ENCODE results near the gene SH2D4B.

The SH2D4B gene

DNA sequence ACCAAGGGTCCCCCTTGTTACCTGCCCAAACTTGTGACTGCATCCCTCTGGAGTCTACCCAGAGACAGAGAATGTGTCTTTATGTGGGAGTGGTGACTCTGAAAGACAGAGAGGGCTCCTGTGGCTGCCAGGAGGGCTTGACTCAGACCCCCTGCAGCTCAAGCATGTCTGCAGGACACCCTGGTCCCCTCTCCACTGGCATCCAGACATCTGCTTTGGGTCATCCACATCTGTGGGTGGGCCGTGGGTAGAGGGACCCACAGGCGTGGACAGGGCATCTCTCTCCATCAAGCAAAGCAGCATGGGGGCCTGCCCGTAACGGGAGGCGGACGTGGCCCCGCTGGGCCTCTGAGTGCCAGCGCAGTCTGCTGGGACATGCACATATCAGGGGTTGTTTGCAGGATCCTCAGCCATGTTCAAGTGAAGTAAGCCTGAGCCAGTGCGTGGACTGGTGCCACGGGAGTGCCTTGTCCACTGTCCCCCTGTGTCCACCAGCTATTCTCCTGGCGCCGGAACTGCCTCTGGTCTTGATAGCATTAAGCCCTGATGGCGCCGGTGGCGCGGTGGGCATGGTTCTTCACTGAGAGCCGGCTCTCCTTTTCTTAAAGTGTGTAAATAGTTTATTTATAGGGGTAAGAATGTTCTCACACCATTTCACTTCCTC lies 19.4 kb upstream of the SH2D4B start:
- Histone ChIP-seq H3K4me3 (ENCODE audit: low read depth, low read length) (no peak overlapping the region), H3K36me3 (ENCODE audit: control insufficient read depth, insufficient read depth, low read length) (peaks cover 67% of the 10 kb centered on the region), H3K4me1 (ENCODE audit: control insufficient read depth, insufficient read depth, low read length) (no peaks in the 10 kb centered on the region), H3K9me3 (ENCODE audit: control insufficient read depth, insufficient read depth, low read length) (no peaks in the 10 kb centered on the region), H3K27ac (ENCODE audit: low read depth, low read length) (no peak overlapping the region), H3K27me3 (ENCODE audit: control insufficient read depth, insufficient read depth, low read length) (no peaks in the 10 kb centered on the region), H3K9ac (ENCODE audit: low read depth, low read length) (no peak overlapping the region)

DNA sequence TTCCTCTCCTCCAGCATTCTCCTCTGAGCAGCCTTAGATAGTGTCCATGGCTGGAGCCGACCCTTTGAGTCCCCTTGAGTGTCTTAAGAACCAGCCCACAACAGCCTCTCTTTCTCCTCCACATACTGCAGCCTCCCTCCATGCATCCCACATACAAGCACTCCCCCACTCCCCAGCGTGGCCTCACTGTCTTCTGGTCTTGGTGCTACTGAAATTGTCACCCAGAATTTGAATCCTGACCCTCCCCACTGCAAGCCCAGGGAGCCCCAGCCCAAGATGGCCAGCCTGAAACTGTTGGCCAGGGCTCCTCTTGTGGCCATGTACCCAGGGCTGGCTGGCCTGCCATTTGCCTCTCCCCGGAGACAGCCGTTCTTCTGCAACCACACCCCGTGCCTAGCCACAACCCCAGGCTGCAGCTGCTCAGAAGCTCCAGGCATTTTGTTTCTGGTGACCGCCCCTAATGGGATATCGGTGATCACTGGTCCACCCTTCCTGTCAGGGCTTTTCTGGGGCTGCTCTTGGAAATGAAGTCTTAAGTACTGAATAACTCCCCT lies 18.8 kb upstream of the SH2D4B start:
- Histone ChIP-seq H3K9me3 (ENCODE audit: control insufficient read depth, insufficient read depth, low read length) (no peaks in the 10 kb centered on the region), H3K27me3 (ENCODE audit: control insufficient read depth, insufficient read depth, low read length) (no peaks in the 10 kb centered on the region), H3K36me3 (ENCODE audit: control insufficient read depth, insufficient read depth, low read length) (peaks cover 61% of the 10 kb centered on the region), H3K4me3 (ENCODE audit: low read depth, low read length) (no peak overlapping the region), H3K27ac (ENCODE audit: low read depth, low read length) (no peak overlapping the region), H3K9ac (ENCODE audit: low read depth, low read length) (no peak overlapping the region), H3K4me1 (ENCODE audit: control insufficient read depth, insufficient read depth, low read length) (no peaks in the 10 kb centered on the region)

DNA sequence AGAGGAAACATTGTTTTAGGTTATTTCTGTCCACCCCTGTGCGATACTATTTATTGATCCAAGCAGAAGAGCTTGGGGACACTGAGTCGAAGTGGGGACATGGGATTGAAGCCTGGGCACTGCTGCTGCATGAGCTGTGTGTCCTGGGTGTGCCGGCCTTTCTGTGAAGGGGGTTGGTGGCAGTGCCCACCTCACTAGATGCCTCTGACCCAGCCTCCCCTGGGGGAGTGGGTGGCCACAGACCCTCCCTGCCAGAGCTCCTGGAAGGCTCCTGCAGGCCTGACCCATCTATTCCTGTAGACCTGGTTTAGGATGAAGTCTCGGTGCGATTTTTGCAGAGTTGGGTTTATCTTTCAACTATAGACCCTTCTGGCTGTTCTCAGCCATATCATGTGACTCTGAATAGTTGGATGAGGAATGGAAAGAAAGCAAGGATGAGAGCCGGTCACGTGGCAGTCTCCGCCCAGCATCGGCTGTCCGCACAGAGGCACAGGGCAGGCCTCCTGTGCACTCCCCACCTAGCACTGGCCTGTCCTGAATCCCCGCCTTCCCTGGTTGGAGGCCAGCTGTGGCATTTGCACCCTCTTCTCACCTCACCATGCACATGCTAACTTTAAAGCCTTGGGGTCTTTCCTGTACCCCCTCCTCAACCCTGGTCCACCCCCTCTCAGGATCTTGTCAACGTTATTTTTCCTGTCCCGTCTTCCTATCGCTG lies 17.6 kb upstream of the SH2D4B start:
- H3K4me1 ChIP-seq (ENCODE audit: control insufficient read depth, insufficient read depth, low read length): no peaks in the 10 kb centered on the region
- H3K4me3 ChIP-seq (ENCODE audit: low read depth, low read length): no peak overlapping the region
- H3K27me3 ChIP-seq (ENCODE audit: control insufficient read depth, insufficient read depth, low read length): no peaks in the 10 kb centered on the region
- no peak overlapping the region for H3K9ac ChIP-seq (ENCODE audit: low read depth, low read length)
- H3K27ac ChIP-seq (ENCODE audit: low read depth, low read length): no peak overlapping the region
- H3K36me3 ChIP-seq (ENCODE audit: control insufficient read depth, insufficient read depth, low read length): peaks cover 49% of the 10 kb centered on the region
- no peaks in the 10 kb centered on the region for H3K9me3 ChIP-seq (ENCODE audit: control insufficient read depth, insufficient read depth, low read length)

DNA sequence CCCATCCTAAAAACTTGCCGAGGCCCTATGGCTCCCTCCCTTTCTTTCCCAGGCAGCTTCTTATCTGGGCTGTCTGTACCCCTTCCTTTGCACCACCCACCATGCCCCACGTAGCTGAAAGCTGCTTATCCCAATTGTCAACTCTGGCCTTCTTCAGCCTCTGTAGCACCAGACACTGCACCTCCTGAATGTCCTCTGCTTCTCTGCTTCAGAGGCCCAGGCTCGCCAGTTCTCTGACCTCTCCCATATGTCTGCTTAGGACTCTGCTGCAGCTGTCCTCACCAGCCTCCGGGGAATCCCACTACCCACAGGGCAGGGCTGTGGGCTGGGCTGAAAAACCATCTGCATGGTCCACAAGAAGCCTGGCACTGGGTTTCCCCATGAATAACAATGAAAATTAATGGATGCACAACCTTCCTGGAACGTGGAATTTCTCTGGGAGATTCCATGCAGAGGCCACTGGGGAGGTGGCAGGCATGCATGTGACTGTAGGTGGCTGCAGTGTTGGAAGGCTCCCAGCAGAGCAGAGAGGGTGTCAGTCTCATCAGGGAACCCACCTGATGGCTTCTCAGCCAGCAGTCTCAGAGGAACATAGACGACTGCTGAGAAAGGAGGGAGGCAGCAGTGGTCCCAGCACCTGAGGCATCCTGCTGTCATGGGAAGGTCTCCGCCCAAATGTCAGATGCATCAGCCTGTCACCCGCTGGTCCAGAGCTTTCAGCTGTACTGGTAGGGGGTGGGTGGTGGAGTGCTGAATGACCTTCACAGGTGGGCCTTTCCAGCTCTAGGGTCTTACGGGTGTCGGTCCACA lies 16.8 kb upstream of the SH2D4B start:
- H3K4me3 ChIP-seq (ENCODE audit: low read depth, low read length): no peak overlapping the region
- H3K36me3 ChIP-seq (ENCODE audit: control insufficient read depth, insufficient read depth, low read length): peaks cover 41% of the 10 kb centered on the region
- no peaks in the 10 kb centered on the region for H3K4me1 ChIP-seq (ENCODE audit: control insufficient read depth, insufficient read depth, low read length)
- H3K27ac ChIP-seq (ENCODE audit: low read depth, low read length): no peak overlapping the region
- H3K9me3 ChIP-seq (ENCODE audit: control insufficient read depth, insufficient read depth, low read length): no peaks in the 10 kb centered on the region
- H3K27me3 ChIP-seq (ENCODE audit: control insufficient read depth, insufficient read depth, low read length): no peaks in the 10 kb centered on the region
- H3K9ac ChIP-seq (ENCODE audit: low read depth, low read length): no peak overlapping the region

DNA sequence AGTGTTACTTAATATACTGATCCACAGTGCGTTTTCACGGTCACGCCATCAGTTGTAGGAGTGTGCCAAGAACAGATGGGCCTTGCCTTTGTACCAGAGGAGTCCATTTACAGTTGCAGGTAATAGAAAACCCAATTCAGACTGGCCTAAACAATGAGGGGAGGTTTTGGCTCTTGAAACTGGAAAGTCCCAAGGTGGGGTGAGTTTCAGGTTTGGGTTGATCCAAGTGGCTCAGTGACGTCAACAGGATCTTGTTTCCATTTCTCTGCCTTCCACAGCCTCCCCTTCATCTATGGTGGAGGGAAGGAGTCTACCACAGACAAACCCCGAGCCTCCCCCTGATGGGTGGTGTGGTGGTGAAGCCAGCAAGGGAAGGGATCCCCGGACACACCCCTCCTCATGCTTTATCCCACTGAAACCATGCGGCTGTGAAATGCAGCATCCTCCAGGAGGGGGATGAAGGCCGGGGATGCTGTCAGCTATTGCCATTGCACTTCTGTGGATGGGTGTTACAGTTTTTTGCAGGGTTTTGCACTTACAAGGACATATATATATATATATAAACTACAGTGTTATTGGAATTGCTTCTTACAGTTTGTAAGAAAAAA lies 14.8 kb upstream of the SH2D4B start:
- H3K27ac ChIP-seq (ENCODE audit: low read depth, low read length): no peak overlapping the region
- H3K4me1 ChIP-seq (ENCODE audit: control insufficient read depth, insufficient read depth, low read length): no peaks in the 10 kb centered on the region
- H3K9ac ChIP-seq (ENCODE audit: low read depth, low read length): no peak overlapping the region
- H3K4me3 ChIP-seq (ENCODE audit: low read depth, low read length): no peak overlapping the region
- H3K27me3 ChIP-seq (ENCODE audit: control insufficient read depth, insufficient read depth, low read length): no peaks in the 10 kb centered on the region
- peaks cover 23% of the 10 kb centered on the region for H3K36me3 ChIP-seq (ENCODE audit: control insufficient read depth, insufficient read depth, low read length)
- no peaks in the 10 kb centered on the region for H3K9me3 ChIP-seq (ENCODE audit: control insufficient read depth, insufficient read depth, low read length)

DNA sequence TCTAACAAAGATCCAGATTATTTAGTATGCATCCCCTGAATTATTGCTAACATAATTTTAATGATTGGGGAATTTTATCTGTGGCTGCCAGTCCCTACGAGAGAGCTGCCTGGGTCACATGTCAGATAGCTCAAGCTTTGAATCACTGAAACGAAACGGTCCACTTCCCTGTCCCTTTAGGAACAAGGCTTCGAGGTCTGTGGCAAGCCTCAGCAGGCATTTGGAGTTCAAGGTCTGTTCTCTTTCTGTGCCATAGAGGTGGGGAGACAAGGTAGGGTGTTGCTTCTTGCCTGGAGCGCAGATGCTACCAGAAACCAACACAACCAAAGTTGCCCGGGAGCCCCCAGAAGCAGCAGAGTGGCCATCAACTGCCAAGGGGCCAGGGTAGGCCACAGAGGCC lies 13.9 kb upstream of the SH2D4B start:
- H3K9ac ChIP-seq (ENCODE audit: low read depth, low read length): no peak overlapping the region
- H3K9me3 ChIP-seq (ENCODE audit: control insufficient read depth, insufficient read depth, low read length): no peaks in the 10 kb centered on the region
- no peaks in the 10 kb centered on the region for H3K4me1 ChIP-seq (ENCODE audit: control insufficient read depth, insufficient read depth, low read length)
- H3K36me3 ChIP-seq (ENCODE audit: control insufficient read depth, insufficient read depth, low read length): peaks cover 14% of the 10 kb centered on the region
- H3K27ac ChIP-seq (ENCODE audit: low read depth, low read length): no peak overlapping the region
- no peaks in the 10 kb centered on the region for H3K27me3 ChIP-seq (ENCODE audit: control insufficient read depth, insufficient read depth, low read length)
- H3K4me3 ChIP-seq (ENCODE audit: low read depth, low read length): no peak overlapping the region

DNA sequence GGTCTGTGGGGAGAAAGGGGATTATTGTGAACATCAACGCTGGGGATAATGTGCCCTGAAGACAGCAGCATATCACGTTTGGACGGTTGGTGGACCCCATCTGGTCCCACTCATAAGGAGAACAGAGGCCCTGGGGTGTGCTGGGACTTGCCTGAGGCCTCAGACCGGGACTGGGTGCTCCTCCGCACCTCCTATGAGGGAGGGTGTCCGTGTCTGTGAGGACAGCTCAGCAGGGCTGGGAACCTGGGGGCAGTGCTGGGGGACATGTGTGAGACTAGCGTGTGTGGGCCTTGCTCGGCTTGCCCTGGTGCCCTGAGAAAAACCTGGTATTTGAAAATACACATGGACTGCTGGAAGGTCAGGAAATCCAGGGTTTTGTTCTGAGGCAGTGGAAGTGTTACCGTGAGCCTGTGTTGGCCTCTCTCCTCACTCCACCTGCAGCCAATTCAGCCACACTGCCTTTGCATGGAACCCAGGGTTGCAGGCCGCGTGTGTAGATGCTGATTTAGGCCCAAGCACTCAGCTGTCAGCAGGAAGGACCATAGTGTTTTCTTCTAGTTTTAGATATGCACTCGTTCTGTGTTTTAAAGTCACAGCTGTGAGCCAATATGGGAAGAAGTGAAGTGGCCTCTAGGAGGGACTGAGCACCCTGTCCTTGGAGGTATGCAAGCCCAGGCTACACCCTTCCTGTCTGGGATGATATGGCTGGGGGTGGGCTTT lies 13.4 kb upstream of the SH2D4B start:
- Histone ChIP-seq H3K36me3 (ENCODE audit: control insufficient read depth, insufficient read depth, low read length) (peaks cover 8% of the 10 kb centered on the region; the same call in 1 of the 2 replicates), H3K4me3 (ENCODE audit: low read depth, low read length) (no peak overlapping the region), H3K9ac (ENCODE audit: low read depth, low read length) (no peak overlapping the region), H3K4me1 (ENCODE audit: control insufficient read depth, insufficient read depth, low read length) (no peaks in the 10 kb centered on the region), H3K27me3 (ENCODE audit: control insufficient read depth, insufficient read depth, low read length) (no peaks in the 10 kb centered on the region), H3K27ac (ENCODE audit: low read depth, low read length) (no peak overlapping the region), H3K9me3 (ENCODE audit: control insufficient read depth, insufficient read depth, low read length) (no peaks in the 10 kb centered on the region)

DNA sequence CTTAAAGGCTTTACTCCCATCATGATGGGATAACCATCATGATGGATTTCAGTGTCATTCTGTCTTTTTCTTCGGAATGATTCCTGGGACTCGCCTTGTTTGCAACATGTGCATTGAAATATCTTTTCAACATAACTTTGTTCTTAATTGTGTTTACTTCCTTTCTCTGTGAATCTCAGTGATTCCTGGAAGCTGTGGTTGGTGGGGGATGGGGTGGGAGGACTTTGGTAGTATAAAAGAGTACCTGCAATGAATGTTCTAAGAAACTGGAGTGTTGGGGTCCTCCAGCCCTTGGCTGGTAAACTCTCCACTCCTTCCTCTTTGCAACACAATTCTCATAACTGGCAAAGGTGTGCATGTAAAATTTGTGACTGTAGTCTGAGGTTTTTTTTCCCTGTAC lies 11.5 kb upstream of the SH2D4B start:
- Histone ChIP-seq H3K36me3 (ENCODE audit: control insufficient read depth, insufficient read depth, low read length) (no peaks in the 10 kb centered on the region), H3K9me3 (ENCODE audit: control insufficient read depth, insufficient read depth, low read length) (no peaks in the 10 kb centered on the region), H3K27me3 (ENCODE audit: control insufficient read depth, insufficient read depth, low read length) (no peaks in the 10 kb centered on the region), H3K27ac (ENCODE audit: low read depth, low read length) (no peak overlapping the region), H3K4me3 (ENCODE audit: low read depth, low read length) (no peak overlapping the region), H3K4me1 (ENCODE audit: control insufficient read depth, insufficient read depth, low read length) (peaks cover 7% of the 10 kb centered on the region; the same call in 1 of the 2 replicates), H3K9ac (ENCODE audit: low read depth, low read length) (no peak overlapping the region)

DNA sequence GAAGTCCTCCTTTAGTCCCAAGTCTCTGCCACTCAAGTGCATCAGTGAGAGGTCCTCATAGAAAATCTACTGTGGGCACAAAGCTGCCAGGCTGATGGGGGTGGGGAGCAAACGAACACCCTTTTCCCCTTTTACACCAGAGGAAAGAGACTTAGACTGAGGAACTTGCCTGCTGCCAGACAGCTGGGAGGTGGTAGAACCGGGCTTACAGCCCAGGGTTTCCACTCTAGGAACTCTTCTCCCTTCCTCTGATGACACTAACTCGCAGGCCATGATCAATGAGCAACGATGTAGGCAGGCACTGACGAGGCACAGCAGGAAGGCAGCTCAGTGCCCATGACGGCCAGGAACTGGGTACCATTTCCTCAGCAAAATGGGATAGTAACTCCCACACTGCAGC lies 11.0 kb upstream of the SH2D4B start:
- no peak overlapping the region for H3K4me3 ChIP-seq (ENCODE audit: low read depth, low read length)
- H3K9ac ChIP-seq (ENCODE audit: low read depth, low read length): no peak overlapping the region
- no peaks in the 10 kb centered on the region for H3K9me3 ChIP-seq (ENCODE audit: control insufficient read depth, insufficient read depth, low read length)
- H3K36me3 ChIP-seq (ENCODE audit: control insufficient read depth, insufficient read depth, low read length): no peaks in the 10 kb centered on the region
- H3K27me3 ChIP-seq (ENCODE audit: control insufficient read depth, insufficient read depth, low read length): no peaks in the 10 kb centered on the region
- no peak overlapping the region for H3K27ac ChIP-seq (ENCODE audit: low read depth, low read length)
- peaks cover 7% of the 10 kb centered on the region; the same call in 1 of the 2 replicates for H3K4me1 ChIP-seq (ENCODE audit: control insufficient read depth, insufficient read depth, low read length)

DNA sequence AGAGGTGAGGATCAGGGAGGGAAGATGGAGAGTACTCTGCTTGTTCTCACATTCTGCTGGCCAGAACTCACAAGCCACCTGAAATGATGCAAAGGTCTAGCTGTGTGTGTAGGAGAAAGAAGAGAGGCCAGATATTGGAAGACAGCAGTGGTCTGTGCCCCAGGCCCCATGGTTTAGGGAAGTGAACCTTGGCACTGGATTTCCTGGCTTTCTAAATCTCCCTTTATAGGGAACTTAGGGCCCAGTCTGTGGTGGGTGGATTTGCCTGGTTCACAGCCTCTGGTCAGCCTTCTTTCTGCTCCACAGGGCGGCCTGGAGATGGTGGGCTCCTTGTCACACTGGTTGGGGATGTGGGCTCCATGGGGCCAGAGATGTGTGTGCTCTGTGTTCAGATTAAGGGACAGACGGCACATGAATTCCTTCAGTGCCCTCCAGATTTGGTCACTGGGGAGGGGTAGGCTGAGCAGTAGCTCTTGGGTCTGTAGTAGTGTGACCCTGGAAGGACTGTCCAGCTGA lies 9.5 kb upstream of the SH2D4B start:
- Histone ChIP-seq H3K36me3 (ENCODE audit: control insufficient read depth, insufficient read depth, low read length) (no peaks in the 10 kb centered on the region), H3K9me3 (ENCODE audit: control insufficient read depth, insufficient read depth, low read length) (no peaks in the 10 kb centered on the region), H3K27ac (ENCODE audit: low read depth, low read length) (no peak overlapping the region), H3K9ac (ENCODE audit: low read depth, low read length) (no peak overlapping the region), H3K27me3 (ENCODE audit: control insufficient read depth, insufficient read depth, low read length) (no peaks in the 10 kb centered on the region), H3K4me1 (ENCODE audit: control insufficient read depth, insufficient read depth, low read length) (peaks cover 7% of the 10 kb centered on the region; the same call in 1 of the 2 replicates), H3K4me3 (ENCODE audit: low read depth, low read length) (no peak overlapping the region)

Data from HUES48 (cell line).